Measurements from ENCODE around the gene SCRT2.

DNA sequence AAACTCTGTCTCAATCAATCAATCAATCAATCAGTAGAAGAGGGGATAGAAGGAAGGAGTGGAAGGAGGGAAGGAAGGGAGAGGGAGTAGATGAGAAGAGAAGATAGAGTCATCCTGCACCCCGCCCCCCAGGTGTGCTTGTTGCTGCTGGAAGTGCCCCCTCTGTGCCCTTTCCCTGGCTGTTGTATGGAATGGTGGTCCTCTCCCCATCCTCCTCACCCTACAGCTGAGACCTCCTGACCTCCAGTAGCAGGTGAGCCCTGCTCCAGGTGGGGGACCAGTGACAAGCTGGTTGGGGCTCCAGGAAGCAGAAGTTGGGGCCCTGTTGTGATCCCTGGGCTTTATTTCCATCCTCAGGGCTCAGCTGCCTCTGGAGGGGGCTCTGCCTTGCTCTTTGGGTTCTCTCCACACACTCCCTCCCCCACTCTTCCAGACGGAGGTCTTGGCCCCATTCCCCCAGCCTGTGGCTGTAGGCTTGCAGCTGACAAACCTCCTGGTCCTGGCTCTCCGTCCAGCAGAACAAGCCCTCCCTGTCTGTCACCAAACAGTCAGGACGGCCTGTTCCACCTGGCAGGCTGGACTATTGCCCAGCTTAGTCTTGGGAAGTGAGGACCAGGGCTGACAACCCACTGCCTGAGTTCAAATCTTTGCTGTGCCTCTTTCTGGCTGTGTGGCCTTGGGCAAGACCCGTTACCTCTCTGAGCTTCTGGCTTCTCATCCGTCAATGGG, 26.0 kb upstream of the SCRT2 start:
- TF ChIP-seq POLR2A (IDR thresholded peaks at IDR 0.05; ENCODE audit: low read depth, low read length) (no peak), POLR2AphosphoS5 (IDR thresholded peaks at IDR 0.05; ENCODE audit: low read depth, low read length) (no peak)
